Globus pallidus (tissue), 1 donor: Measurements from ENCODE around the gene STYK1.

Experiments
- DNase-seq: peaks from one replicate; pipeline ENCODE4 v3.0.0-alpha.2; 2015; ENCODE audit warnings: low spot score

Gene STYK1, protein sequence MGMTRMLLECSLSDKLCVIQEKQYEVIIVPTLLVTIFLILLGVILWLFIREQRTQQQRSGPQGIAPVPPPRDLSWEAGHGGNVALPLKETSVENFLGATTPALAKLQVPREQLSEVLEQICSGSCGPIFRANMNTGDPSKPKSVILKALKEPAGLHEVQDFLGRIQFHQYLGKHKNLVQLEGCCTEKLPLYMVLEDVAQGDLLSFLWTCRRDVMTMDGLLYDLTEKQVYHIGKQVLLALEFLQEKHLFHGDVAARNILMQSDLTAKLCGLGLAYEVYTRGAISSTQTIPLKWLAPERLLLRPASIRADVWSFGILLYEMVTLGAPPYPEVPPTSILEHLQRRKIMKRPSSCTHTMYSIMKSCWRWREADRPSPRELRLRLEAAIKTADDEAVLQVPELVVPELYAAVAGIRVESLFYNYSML

DNA sequence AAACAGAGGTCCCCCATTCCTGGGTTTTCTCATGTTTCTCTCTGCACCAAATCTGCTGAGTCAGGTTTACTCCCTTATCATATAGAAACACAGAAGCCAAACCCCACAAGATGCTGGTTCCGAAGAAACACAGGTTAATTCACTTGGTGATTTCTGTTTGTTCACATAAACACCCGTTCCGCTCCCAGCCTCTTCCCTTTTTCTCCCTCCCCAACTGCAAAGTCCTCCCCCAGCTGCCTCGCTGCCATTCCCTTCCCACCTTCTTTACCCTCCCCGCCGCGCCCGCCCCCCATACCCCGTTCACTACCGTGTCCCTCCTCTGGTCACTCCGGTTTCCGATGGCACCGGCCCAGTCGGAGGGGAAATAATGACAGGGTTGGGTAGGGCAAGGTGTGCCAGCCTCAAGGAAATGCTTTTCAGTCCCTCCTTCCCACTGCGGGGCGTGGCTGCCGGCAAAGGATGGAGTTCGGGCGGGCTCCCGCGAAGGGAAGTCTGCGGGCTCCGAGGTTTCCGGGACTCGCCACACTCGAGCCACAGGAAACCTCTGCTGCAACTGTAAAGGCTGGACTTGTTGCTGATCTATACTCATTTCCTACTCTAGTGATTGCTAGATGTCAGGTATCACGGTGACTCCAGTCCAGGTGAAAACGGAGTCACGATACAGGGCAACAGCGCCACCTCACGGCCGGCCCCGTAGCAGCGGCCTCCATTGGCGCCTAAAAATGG is at the start of gene STYK1:
STYK1 (minus strand) TSS at position 394 of the 726 bp plus-strand sequence. CDS start 39,434 bp downstream, outside the sequence.
- no peak for DNase-seq

DNA sequence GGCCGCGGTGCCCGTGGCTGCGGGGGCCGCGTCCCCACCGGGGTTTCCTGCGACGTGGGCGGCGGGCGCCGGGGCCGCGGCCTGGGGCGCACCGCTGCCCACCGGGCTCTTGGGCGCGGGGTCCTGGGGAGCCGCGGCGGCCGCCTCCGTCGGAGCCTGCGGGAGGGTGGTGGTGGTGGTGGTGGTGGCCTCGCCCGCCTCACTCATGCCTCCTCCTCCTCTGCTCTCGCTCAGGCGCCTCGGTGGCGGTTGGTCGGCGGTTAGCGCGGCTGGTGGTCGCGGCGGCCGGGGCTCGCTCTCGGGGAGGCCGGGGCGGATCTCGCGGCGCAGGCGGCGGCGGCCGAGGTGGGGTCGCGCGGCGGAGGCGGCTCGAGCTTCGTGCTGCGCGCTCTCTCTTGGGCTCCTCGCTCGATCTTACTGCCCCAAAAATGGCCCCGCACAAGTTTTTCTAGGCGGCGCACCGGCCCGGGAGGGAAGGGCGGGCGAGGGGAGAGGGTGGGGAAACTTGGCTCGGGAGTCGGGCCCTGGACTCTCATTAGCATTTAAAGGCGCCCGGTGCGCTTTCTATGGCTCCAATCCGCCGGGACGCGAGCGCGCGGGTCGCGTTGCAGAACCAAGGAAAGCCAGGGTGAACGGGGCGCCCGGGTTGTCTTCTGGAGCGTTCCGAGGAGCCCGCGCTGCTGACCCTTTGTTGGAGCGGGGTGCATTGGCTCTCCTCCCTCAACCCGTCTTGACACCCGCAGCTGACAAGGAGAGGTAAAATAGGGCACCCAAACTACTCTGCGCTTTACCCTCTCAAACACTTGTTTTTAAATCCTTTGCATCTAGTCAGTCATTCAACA is 49.3 kb upstream of the STYK1 start, which contains the start of gene YBX3:
YBX3 (minus strand) TSS at position 419 of the 842 bp plus-strand sequence; CDS start at position 207, 212 bp downstream.
- DNase-seq, result peak; percentile 53

DNA sequence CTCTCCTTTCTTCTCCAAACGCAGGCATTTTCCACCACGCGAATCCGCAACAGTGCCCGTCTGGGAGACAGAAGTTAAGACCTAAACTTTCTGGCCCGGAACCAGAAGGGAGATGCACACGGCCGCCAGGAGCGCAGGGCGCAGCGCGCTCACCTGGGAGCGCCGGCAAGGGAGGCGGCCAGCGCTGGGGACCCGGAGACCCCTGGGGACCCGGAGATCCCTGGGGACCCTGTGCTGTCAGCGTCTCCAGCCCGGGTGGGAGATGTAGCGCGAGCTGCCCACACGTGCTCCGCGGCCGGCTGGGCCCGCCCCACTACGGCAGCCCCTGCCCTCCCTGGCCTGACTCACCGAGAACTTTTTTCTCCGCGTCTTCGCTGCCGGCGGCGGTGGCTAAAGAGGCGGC is 48.7 kb upstream of the STYK1 start:
- peak; percentile 26 for DNase-seq

DNA sequence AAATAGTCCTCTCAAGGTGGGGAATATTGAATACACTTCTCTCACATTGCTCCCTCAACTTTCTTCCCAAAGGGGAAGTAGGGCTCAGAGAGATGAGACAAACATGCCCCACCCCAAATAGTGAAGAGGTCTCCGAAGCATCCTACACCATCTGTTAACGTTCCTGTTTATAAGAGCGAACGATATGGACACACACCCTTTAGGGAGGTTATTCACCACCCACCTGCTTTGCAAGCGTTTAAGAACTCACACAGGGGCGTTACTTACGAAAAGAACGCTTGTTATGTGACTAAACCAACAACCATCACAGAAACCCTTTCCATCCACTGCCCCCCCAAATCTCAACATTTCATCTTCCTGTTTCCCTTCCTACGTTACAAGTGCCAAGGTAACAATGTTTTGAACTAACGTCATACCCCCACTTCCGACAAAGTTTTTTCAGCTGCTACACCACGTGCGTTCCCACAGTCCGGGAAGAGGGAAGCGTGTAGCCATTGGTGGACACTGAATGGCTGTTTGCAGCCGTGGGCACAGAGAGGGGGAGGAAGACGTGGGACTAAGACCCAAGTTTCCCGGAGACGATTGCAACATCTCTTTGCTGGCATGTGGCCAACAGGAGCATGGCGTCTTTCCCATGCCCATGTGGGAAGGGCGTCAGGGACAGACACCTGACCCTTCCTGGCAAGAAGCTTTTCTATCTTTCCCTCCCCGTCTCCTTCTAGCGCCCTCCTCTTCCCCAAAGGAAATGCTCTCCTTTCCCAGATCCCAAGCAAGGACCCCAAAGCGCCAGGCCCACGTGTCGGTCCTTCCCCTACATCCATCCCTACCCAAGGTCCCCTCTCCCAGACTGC is 48.0 kb upstream of the STYK1 start:
- DNase-seq, result peak; percentile 63

DNA sequence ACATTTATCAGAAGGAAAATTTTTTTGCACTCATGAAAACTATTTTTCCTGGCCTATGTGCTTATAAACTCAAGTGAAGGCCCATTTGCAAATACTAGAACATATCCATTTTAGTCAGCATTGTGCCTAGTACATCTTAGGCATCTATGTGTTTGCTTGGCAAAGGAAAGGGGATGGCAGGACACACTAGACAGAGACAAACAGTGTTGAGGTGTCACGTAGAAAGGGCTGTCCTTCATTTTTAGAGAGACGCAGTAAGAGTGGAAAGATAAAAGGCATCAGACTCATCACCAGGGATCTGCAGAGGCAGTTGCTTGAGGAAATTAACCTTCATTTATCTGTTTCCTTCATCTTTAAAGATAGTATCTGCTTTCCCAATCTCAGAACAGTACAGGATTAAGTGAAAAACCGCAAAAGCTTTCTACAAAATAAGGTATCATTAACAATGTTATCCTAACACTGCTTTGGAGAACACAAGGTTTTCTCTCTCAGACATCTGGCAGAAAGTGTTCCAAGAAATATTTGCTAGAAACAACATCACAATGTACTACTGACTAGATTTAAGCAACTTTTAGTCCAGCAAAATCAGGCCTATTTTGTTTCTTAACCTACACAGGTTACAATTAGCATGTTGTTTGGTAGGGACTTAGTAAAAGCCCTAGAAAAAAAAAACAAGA is 47.3 kb upstream of the STYK1 start:
- DNase-seq, result no peak

DNA sequence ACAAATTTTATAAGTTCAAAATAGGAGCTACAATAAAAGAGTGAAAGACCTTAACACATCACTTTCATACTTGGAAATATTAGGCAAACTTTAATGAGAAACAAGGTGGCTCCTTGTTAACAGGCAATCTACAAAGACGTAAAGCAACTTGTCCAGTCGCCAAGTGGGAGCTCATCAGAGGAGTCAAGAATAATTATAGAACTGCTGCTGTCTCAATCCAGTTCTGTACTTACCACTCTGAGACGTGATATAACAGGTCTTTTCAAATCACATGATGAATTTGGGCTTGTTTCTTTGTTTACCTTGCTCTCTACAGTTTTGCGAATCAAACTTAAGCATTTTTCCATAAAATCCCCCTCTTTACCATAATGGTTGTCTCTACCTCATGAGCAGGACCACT is 45.6 kb upstream of the STYK1 start:
- DNase-seq, result no peak

DNA sequence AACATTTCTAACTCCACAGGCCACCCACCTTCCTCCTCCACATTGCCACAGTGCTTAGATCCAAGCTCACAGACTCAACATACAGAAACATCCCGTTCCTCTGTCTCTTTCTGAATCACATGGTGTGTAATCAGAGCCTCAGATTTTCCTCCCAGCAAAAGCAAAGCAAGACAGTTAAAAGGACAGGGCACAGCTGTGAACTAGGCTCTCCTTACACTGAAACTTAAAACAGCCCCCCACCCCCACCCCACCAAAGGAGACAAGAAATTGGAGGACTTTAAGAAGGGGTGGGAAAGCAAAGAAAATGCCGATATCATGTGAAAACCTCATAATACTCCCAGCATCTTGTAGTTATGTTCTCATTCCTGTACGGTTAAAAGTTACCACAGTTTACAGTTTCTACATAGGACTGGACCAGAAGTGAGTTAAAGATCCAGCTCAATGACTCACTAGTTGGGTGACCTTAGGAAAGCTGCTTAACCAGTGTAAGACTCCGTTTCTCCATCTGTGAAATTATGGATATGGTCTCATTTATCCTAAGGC is 44.5 kb upstream of the STYK1 start:
- no peak for DNase-seq

DNA sequence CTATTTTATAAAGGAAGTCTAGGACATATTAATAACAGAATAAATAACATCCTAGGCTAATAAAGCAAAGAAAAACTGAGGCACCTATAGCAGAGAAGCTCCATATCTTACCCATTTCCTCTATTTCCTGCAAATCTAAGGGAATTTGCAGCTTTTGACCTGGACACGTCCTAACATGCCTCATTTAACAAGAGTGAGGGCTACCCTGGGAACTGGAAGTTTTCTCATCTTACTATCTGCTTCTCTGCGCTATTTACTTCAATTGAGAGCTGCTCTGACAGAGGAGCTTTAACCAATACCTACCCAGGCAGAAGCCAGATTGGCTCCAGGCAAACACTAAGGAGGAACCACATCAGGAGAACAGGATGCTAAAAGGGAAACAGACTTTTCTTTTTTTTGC is 43.6 kb upstream of the STYK1 start:
- DNase-seq, result no peak

DNA sequence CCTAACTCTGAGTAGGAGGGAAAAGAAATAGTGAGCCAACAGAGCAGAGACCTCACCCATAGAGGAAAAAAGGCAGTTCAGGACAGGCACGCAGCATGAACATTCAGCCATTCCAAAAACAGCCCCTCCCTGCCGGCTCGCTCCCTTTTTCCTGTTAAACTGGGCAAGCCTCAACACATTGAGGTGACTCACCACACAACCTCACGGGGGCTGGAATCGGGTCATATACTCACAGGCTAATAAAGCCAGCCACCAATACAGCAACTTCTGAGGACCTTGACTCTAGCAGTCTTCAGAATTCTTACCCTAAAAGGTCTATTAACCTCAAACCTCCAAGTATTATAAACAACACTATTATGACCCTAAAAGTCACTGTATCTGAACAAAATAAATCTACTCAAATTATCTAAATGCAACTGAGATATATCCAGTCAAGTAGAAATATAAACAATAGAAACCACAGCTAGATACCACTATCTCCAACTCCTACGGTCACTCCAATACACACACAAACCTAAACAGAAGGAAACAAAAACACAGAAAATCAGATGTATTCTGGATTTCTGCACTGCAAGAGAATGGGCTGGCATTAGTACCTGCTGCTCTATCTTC is 43.0 kb upstream of the STYK1 start:
- DNase-seq, result no peak

DNA sequence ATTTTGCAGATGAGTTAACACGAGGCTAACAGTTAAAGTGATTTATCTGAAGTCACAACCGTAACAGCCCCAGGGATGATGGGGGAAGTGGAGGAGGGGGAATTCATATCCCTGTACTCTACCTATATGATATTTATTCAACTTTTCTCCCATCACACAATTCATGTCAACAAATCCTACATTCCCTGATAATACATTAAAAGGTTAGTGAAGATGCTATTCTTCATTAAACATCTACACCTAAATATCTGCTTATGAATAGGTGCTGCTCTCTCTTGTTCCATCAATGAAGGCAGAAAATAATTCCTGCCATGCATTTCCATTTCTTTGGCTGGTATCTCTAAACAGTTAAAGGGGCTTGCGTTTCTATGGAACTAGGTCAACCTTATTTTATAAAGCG is 42.4 kb upstream of the STYK1 start:
- DNase-seq, result no peak

DNA sequence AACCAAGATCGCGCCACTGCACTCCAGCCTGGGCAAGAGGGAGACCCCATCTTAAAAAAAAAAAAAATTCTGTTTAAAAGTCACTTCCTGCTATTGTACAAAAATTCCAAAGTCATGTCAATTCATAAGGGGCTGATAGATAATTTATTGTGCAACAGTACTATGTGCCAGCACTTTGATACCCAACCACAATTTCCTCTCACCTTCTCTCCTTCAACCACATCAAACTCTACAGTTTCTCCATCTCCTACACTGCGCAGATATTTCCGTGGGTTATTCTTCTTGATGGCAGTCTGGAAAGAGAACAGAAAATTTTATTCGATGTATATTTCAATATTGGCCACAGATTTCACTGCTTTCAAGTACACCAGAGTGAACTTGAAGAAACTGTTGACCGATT is 41.6 kb upstream of the STYK1 start:
- DNase-seq, result no peak

DNA sequence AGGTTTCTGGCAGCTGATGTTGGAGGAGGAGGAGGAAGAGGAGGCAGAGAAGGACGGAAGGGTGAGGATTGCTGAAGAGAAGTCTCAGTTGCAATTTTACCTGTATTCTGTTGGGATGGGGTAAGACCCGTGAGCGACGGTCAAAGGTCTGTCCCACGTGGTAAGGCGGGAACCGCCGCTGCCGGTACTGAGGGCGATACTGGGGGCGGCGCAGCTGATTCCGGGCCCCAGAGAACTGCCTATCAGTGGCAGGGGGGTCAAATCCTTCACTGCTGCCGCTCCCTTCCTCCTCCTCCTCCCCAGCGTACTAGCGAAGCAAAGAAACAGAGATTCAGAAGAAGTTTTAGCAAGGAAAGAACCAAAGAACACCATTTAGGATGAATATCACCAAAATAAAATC is 36.0 kb upstream of the STYK1 start:
- DNase-seq, result no peak

DNA sequence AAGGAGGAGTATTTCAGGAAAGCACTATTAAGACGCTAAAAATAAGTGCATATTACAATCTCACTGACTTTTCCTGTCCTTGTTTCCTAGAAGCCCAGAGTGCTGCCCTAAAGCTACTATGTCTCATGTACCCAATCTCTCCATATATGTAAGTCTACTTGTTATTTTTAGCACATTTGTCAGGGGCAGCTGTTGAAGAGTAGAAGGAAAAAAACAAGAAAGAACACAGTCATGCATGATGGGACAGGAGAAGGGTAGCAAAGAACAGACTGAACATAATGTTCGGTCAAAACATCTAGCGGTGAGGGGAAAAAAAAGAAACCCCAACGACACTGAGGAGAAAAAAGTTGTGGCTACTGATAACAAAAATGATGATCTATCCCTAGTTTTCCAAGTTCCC is 35.0 kb upstream of the STYK1 start:
- no peak for DNase-seq

DNA sequence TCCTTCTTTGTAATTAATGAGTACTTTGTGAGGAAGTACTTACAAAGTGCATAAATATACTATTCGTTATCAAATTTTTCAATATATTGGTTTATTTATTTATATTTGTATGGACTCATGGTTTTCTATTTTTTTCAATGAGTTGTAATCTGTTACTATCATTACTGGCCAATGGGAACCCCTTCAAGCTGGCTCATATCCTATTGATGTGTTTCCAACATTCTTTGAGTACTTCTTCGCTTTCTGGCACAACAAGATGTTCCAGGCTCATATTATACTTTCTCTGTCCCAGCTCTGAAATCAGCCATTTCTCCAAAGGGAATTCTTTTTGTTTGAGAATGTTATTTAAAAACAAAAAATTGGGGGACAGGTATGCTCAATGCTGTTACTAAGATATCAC is 31.8 kb upstream of the STYK1 start:
- DNase-seq, result no peak

DNA sequence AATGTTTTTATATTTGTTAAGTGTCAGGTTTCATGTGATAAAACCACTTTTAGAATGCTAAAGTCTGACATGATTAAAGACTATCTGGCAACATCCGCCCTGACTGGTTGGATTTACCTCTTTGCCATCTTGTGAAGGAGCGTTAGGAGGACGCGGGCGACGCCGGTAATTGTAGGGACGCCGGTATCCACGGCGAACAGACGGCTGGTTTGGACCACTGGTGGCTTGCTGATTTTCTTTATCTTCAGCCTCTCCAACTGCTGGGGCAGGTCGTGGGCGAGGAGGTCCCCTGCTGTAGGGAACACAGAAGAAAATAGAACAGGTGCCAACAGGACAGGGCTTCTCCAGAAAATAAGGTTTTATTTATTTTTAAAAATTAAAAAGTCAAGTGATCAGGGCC is 28.0 kb upstream of the STYK1 start:
- no peak for DNase-seq

DNA sequence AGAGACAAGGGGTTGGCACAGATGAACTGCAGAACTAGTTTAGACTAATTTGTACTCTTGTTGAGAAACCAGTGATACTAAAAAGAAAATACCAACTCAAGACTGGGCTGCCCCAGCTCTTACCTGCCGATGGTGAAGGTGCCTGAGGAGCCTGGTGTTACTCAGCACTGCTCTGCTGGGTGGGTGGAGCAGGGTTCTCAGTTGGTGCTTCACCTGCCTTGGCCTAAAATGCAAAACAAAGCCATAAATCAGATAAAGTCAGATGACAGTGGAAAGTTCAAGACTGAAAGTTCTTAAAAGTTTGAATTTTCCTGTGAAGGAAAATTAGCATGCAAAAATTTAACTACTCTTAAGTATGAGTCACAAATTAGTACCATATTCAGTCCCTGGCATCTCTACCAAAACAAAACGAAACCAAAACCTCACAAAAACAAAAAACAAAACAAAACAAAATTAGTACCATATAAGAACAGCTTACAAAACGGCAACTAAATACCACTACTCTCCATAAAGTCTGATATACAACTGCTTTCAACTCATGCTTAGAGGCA is 27.4 kb upstream of the STYK1 start:
- no peak for DNase-seq

DNA sequence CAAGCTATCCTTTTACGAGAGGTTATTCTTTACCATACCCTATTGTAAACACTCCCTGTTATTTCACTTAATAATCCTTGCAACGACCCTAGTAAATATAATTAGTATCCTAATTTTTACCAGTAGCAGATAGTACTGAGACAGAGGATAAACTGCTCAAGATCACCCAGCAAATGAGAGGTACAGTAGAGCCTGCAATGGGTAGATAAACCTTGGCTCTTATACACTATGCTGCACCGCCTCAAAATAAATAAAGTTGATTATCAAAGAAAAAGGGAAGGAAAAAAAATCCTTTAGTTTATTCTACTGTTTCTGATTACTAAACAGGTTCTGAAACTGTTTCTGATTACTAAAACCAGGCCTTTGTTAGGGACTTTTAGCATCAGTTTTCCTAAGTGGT is 26.7 kb upstream of the STYK1 start:
- no peak for DNase-seq

DNA sequence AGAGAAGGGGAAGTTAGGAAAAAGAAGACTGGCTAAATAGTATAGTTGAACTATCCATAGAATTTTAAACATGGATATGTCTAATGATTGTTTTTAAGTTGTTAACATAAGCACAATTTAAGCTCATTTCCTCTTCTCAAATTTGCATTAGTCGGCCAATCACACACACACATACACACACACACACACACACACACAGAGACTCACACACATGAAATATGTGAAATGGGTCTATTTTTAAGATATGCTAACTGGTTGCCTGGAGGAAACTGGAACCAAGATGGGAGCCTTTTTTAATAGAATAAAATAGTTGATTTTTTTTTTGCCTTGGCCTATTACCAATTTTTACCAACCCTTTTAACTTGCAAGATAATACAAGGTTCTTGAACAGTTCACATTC is 24.0 kb upstream of the STYK1 start:
- DNase-seq, result no peak

DNA sequence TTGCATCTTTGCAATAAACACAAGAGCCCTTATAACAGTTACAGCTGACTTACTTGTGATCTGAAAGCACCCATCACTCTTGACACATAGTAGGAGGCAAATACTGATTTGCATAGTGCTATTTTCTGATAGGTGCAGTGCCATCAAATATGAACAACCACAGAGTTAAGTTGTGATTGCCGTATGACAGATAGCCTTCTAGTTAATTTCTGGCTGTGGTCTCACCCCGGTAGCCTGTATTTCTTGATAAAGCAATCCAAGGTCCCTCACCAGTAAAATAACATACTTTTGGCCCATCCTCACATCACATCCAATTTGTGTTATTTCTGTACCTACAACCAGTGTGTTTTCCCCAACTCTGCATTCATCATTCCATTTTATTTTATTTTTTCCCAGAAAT is 23.3 kb upstream of the STYK1 start:
- no peak for DNase-seq

DNA sequence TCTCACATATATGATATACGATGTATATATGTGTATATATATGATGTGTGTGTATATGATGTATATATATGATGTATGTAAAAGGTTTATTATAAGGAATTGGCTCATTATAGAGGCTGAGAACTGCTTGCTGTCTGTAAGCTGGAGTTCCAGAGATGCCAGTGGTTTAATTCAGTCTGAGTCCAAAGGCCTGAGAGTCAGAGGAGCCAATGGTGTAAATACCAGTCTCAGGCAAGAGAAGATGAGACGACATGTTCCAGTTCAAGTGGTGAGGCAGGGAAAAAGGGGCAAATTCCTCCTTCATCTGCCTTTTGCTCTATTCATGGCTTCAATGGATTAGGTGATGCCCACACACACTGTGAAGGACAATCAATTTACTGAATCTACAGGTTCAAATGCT is 17.1 kb upstream of the STYK1 start:
- no peak for DNase-seq
